GM18909 (cell line): ENCODE data around the gene LIN54.
"Not testable (repeated sequence)": the region's sequence is repeated elsewhere in the genome, so short reads cannot be mapped to it uniquely, and the experiment has no call there.

Experiments
- ATAC-seq: cut with Tn5 transposase; IDR thresholded peaks from one replicate; pipeline ENCODE4 v1.9.1; 2021; ENCODE audit warnings: mild to moderate bottlenecking; ENCODE audit not compliant: unreplicated experiment, poor library complexity

The LIN54 gene

DNA sequence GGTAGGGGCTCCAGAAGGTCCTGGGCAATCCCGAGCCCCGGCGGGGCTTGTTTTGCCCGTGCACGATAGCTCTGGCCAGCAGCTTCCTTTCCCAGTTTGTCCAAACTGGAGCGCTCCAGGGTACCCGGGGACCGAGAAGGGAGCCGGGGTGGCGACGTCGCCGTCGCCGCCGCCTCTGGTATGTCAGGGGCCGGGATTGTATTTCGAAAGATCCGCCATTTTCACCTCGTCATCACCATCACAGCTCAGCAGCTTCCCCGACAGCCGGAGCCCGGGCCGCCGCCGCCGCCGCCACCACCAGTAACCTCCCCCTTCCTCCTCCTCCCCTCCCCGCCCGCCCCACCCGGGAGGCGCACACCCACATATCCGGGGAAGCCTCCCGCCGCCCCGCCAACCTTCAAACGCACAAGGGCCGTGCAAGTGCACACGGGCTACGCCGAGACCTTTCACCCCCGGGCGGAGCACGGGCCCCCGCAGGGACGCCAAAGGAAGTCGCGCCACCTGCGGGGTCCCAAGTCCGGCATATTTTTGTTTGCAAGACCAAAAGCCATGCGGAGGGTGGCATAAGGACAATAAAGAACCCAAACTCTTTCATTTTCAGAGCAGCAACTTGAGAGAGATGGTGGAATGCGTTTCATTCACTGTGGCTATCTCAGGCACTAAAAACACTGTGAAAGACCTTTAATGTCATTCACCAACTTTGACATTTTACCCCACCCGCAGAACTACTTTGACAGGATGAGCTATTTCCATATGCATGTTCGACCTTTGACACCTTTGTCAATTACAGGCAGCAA is at the start of gene LIN54:
TSS of gene LIN54 (minus strand) at position 302 of the 797 bp plus-strand sequence. CDS start 25,979 bp downstream, outside the sequence.
- ATAC-seq, result peak; percentile 37

DNA sequence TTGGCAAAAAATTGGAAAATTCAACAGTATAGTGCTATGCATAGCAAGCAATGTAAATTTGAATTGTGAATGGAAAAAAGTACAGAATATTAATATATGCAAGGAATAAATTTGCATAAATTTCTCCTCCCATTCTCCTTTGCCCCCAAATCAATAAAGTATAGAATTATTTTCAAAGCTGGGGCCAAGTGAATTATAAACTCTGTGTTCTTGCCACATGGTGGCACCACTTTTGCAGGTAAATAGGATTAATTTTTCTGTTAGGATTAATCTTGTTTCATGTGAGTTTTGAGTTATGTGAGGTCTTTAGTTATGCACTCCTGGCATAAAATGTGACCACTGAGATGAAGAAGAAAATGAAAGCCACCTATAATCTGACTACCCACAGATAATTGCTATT is 44.3 kb upstream of the LIN54 start:
- no peak for ATAC-seq

- ATAC-seq, result not testable (repeated sequence)
Measured at GRCh38 chr4:83048781-83049180, 38.2 kb upstream of the LIN54 start.

DNA sequence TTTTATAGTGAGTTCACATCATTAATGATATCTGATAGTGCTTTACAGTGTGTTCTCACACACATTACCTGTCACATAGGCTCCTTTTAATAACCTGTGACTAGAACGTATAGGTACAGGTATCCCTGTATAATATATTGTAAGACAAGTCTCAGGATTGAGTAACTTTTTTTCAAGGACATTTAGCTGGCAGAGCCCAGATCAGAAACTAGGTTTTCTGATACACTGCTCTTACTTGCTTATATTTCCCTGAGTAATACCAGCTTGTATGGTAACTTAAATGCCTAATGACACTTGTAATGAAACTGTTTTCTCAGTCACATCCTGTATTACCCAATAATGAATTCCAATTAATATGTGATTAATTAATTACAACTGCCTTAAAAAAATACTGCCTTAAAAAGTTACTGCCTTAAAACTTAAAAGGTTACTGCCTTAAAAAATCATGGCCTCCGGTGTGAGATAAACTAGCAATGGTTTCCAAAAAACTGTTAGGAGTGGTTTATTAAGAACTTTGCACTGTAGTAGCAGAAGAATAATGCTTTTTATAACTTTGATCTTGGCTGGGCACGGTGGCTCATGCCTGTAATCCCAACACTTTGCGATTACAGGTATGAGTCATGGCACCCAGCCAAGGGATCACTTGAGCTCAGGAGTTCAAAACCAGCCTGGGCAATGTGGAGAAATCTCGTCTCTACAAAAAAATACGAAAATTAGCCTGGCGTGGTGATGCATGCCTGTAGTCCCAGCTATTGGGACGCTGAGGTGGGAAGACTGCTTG is 36.3 kb upstream of the LIN54 start:
- ATAC-seq, result no peak

- no peak for ATAC-seq
Measured at GRCh38 chr4:83043801-83044407, 33.3 kb upstream of the LIN54 start.

DNA sequence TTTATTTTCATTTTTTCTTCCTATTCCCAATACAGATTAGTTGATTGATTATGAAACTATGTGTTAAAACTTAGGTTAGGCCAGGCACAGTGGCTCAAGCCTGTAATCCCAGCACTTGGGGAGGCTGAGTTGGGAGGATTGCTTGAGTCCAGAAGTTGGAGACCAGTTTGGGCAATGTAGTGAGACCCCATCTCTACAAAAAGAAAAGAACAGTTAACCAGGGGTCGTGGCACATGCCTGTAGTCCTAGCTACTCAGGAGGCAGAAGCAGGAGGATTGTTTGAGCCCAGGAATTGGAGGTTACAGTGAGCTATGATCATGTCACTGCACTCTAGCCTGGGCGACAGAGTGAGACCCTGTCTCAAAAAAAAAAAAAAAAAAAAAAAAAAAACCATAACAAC is 32.5 kb upstream of the LIN54 start:
- ATAC-seq, result not testable (repeated sequence)

DNA sequence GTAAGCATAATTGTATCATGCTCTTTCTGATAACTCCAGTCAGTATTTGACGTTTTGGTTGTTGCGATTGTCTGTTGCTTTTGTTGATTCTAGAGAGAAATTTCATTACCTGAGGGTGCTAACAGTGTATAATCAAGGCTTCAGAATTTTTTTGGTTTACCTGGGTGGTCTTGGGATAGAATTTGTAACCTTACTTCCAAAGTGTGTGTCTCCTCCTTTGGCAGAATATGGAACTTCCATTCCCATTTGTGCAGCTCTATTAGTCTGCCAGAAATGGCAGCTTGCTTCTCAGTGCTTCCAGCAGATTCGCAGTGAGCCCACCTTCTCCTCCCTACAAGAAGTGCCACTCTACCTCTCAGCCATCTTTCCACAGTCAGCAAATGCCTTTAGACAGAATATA is 29.6 kb upstream of the LIN54 start:
- no peak for ATAC-seq

- no peak for ATAC-seq
Measured at GRCh38 chr4:83036991-83037665, 26.5 kb upstream of the LIN54 start.

- ATAC-seq, result peak; percentile 99
Measured at GRCh38 chr4:83034630-83035494, 24.2 kb upstream of the LIN54 start, which contains the start of gene COPS4. Gene COPS4 (plus strand): TSS chr4:83035183. CDS start chr4:83035225, 42 bp downstream.

DNA sequence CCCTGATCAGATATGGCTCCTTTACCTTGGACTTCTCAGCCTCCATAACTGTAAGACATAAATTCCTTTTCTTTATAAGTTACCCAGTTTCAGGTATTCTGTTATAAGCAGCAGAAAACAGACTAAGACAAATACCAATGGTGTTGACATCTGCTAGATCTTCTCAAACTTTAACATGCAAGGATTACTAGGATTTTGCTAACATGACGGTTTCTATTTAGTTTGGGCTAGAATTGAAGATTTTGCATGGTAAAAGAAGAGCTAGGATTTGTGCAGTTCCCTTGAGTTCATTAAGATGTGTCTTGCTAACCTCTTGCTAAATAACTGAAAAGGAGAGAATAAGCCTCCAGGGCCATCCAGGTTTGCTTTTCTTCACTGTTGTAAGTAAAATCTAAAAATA is 19.1 kb upstream of the LIN54 start:
- ATAC-seq, result no peak

GRCh38 chr4:83028976-83029375 is 18.4 kb upstream of the LIN54 start:
- no peak for ATAC-seq

DNA sequence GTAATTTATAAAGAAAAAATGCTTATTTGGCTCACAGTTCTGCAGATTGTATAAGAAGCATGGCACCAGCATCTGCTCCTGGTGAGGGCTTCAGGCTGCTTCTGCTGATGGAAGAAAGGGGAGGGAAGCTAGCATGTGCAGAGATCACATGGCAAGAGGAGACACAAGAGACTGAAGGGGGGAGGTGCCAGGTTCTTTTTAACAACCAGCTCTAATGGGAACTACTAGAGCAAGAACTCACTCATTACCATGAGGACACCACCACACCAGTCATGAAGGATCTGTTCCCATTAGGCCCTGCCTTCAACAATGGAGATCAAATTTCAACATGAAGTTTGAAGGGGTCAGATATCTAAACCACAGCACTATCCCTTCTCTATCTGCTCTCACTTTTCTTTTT is 14.9 kb upstream of the LIN54 start:
- ATAC-seq, result no peak

DNA sequence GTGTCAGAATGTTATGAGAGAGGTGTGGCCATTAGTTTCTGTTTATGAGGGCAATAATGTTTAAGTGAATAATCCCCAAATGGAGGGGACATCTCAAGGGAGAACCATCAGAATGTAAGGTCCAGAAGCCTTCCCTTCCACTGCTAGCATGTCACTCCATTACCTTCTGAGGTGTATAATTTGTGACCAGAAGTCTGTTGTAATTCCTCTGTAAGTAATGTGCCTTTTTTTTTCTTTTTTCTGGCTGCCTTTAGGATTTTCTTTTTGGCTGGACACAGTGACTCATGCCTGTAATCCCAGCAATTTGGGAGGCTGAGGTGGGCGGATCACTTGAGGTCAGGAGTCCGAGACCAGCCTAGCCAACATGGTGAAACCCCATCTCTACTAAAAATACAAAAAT is 13.6 kb upstream of the LIN54 start:
- no peak for ATAC-seq

- not testable (repeated sequence) for ATAC-seq
Measured at GRCh38 chr4:83023599-83023998, 13.0 kb upstream of the LIN54 start.

DNA sequence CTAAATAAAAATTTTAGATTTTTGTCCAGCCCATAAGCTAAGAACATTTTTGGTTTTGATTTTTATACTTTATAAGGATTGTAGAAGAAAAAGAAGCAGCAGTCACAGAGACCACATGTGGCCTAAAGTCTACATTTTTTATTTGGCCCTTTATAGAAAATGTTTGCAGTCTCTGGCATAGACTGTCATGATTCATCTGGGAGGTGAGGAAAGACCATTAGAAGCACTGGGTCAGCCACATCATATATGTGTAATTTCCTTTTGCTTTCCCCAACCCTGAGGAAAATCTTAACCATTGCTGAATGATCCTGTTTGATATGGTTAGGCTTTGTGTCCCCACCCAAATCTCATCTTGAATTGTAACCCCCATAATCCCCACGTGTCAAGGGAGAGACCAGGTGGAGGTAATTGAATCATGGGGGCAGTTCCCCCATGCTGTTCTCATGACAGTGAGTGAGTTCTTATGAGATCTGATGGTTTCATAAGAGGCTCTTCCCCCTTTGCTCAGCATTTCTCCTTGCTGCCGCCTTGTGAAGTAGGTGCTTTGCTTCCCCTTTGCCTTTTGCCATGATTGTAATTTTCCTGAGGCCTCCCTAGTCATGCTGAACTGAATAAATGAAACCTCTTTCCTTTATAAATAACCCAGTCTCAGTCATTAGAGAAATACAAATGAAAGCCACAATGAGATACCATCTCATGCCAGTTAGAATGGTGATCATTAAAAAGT is 12.3 kb upstream of the LIN54 start:
- ATAC-seq, result no peak

DNA sequence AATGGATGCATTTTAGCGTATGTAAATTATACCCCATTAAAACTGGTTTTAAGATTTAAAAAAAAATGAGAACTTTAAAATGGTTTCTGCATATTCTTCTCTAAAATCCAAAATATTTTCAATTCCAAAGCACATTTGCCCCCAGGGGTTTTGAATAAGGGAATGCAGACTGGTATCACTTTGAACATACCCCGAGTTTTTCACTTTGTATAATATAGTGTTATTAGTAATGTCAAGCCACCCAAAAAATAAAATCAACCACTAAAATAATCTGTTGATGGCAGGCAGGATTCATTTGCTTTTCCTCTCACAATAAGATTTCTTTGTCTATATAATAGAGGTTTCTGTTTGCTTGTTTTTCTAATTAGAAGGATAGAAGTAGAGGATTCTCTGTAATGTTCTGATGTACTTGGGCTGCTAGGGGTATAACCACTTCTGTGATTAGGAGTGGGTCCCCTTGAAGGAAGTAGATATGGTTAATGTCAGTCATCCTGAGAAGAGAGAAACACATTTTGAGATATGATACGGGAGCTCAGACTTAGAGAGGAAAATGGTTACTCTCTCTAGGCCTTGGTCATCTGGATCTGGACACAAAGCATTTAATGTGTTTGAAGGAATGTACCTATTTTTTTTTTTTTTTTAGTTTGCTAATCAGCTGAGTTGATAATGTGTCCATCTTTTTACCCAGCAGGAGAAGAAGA is 9.3 kb upstream of the LIN54 start:
- ATAC-seq, result no peak

DNA sequence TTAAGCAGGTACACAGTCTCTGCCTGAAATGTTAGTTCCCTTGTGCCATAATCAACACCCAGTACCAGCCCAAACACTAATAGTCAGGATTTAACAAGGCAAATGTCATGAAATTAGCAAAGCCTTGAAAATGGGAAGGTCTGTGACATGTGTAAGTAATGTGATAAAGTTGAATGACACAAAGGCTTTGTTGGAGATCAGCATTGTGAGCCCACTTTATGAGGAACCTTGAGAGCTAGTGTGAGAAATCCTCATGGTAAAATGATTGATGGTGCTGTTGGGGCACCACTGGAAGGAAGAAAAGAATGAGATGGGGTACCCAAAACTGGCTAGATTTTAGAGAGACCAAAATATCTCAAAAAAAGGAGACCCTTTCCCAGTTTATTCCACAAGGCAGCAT is 3.3 kb upstream of the LIN54 start:
- ATAC-seq, result no peak

DNA sequence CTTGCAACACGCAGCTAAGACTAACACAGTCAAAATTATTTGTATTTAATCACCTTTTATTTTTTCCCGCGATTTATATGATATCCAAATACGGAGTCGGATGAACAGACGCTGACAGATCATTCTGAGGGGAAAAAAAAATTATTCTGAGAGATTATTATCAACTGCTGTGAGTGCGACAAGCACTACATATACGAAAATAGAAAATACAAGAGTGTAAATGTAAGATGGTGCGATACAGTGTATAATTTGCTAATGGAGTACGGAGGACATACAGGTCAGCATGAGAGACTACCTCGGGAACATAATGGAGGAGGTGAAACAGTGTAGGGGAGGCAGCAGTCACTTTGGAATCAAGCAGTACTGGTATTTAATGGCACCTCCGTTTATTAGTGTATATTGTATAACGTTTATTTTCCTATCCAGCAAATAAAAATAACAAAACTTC is 2.8 kb upstream of the LIN54 start:
- ATAC-seq, result no peak
